C4-2B (cell line): ENCODE results near the gene STX11.

Experiments
- ZFX ChIP-seq: fragments of 450-650 bp; IDR thresholded peaks from 2 replicates; pipeline ENCODE4 v1.6.1; 2017
- TF ChIP-seq, protein P1 (sequence below): fragments of 450-650 bp; conservative IDR thresholded peaks from 2 replicates; pipeline ENCODE4 v1.5.1; 2017; ENCODE audit warnings: mild to moderate bottlenecking

DNA sequence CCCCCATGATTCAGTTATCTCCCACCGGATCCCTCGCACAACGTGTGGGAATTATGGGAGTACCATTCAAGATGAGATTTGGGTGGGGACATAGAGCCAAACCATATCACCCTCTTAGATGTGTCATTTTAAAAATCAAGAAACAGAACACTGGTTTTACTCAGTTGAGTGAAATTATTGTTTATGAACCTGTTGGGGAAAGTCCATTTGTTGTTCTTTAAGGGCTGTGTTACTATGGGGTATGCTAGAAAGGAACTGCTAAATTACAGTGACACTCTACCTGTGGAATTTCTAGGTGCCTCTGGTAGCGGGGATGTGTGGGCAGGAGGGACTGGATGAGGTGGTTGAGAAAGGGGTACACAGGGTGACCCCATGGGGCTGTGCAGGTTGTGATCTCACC lies 28.9 kb downstream of the STX11 start:
- TF ChIP-seq, protein P1, sequence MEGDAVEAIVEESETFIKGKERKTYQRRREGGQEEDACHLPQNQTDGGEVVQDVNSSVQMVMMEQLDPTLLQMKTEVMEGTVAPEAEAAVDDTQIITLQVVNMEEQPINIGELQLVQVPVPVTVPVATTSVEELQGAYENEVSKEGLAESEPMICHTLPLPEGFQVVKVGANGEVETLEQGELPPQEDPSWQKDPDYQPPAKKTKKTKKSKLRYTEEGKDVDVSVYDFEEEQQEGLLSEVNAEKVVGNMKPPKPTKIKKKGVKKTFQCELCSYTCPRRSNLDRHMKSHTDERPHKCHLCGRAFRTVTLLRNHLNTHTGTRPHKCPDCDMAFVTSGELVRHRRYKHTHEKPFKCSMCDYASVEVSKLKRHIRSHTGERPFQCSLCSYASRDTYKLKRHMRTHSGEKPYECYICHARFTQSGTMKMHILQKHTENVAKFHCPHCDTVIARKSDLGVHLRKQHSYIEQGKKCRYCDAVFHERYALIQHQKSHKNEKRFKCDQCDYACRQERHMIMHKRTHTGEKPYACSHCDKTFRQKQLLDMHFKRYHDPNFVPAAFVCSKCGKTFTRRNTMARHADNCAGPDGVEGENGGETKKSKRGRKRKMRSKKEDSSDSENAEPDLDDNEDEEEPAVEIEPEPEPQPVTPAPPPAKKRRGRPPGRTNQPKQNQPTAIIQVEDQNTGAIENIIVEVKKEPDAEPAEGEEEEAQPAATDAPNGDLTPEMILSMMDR: no peak
- TF ChIP-seq ZFX: no peak
